Measurements from ENCODE around the gene RSF1. TPM values are rescaled to one million over a fixed set of nuclear protein-coding genes. Genes with fewer than 3 reads are reported as not detected.

Gene RSF1
- total and polyA plus RNA-seq, 4 experiments from 2014 or later = 13.0 to 106 (median 78.4) TPM

GRCh38 chr11:77789731-77790476 is 30.6 kb downstream of the RSF1 start:
- H3K4me1 ChIP-seq (ENCODE audit: insufficient read depth, low read length) = peaks cover 51% of the 10 kb centered on the region
- ChIA-PET CTCF (ENCODE audit: partially characterized antibody) (interaction anchor here (1.1 kb wide), 1 partner anchor 79 kb away, joined by 3 read pairs; no protein-coding TSS in a partner anchor), POLR2A (ENCODE audit: partially characterized antibody) (no interaction called here)
- Mint-ChIP-seq H3K27ac (peak overlapping the region in 5 of 7 donors; percentile 15 to 82 (median 43)), H3K9me3 (peaks cover 0 to 5% (median 1%) of the 10 kb centered on the region in 8 donors), H3K27me3 (no peaks in the 10 kb centered on the region), H3K4me3 (peak overlapping the region in 2 of 8 donors; percentile 3 to 23), H3K36me3 (peaks cover 36 to 49% of the 10 kb centered on the region in 2 donors), H3K4me1 (peaks cover 60 to 88% (median 70%) of the 10 kb centered on the region in 4 donors)
- no peak overlapping the region for H3K27ac ChIP-seq (ENCODE audit: low read depth, low read length)
- DNase-seq = no peak
- intact Hi-C loops (cut with micrococcal nuclease) = no loop called here
- H3K9me3 ChIP-seq (ENCODE audit: control insufficient read depth in 1 of 2, low read length in 2 of 2) = no peaks in the 10 kb centered on the region
- H3K27me3 ChIP-seq (ENCODE audit: insufficient read depth, low read length) = no peaks in the 10 kb centered on the region
- no peaks in the 10 kb centered on the region for H3K36me3 ChIP-seq (ENCODE audit: insufficient read depth, low read length)
- H3K4me3 ChIP-seq (ENCODE audit: low read length in 2 of 2) = no peak overlapping the region

GRCh38 chr11:77789061-77789730 is 31.3 kb downstream of the RSF1 start:
- Histone ChIP-seq H3K9me3 (ENCODE audit: control insufficient read depth in 1 of 2, low read length in 2 of 2) (no peaks in the 10 kb centered on the region), H3K4me1 (ENCODE audit: insufficient read depth, low read length) (peaks cover 50% of the 10 kb centered on the region), H3K4me3 (ENCODE audit: low read length in 2 of 2) (no peak overlapping the region), H3K27me3 (ENCODE audit: insufficient read depth, low read length) (no peaks in the 10 kb centered on the region), H3K27ac (ENCODE audit: low read depth, low read length) (no peak overlapping the region), H3K36me3 (ENCODE audit: insufficient read depth, low read length) (no peaks in the 10 kb centered on the region)
- Mint-ChIP-seq H3K9me3 (peaks cover 0 to 5% (median 1%) of the 10 kb centered on the region in 8 donors), H3K36me3 (peaks cover 33 to 49% of the 10 kb centered on the region in 2 donors), H3K27me3 (no peaks in the 10 kb centered on the region), H3K4me3 (peak overlapping the region in 3 of 8 donors; percentile 11 to 58 (median 50)), H3K4me1 (peaks cover 54 to 86% (median 66%) of the 10 kb centered on the region in 4 donors), H3K27ac (peak overlapping the region in 3 of 7 donors; percentile 12 to 74 (median 61))
- intact Hi-C loops (cut with micrococcal nuclease) = no loop called here
- no peak for DNase-seq
- ChIA-PET CTCF (ENCODE audit: partially characterized antibody) (interaction anchor here (1.0 to 1.1 kb wide), 2 partner anchors 32 to 78 kb away, joined by 3 read pairs; no protein-coding TSS in a partner anchor), POLR2A (ENCODE audit: partially characterized antibody) (interaction anchor here (0.6 kb wide), 1 partner anchor 301 kb away, joined by 3 read pairs; no protein-coding TSS in a partner anchor)

GRCh38 chr11:77784572-77784971 is 36.0 kb downstream of the RSF1 start:
- H3K27ac Mint-ChIP-seq = no peak overlapping the region
- peaks cover 37% of the 10 kb centered on the region for H3K4me1 ChIP-seq (ENCODE audit: insufficient read depth, low read length)
- no peaks in the 10 kb centered on the region for H3K9me3 ChIP-seq (ENCODE audit: control insufficient read depth in 1 of 2, low read length in 2 of 2)
- intact Hi-C loops (cut with micrococcal nuclease) = no loop called here
- no peak overlapping the region for H3K4me3 Mint-ChIP-seq
- H3K36me3 ChIP-seq (ENCODE audit: insufficient read depth, low read length) = no peaks in the 10 kb centered on the region
- peaks cover 8 to 11% of the 10 kb centered on the region in 2 donors for H3K36me3 Mint-ChIP-seq
- no peaks in the 10 kb centered on the region for H3K27me3 Mint-ChIP-seq
- no peaks in the 10 kb centered on the region for H3K9me3 Mint-ChIP-seq
- H3K4me3 ChIP-seq (ENCODE audit: low read length in 2 of 2) = no peak overlapping the region
- no peak overlapping the region for H3K27ac ChIP-seq (ENCODE audit: low read depth, low read length)
- ChIA-PET POLR2A (ENCODE audit: partially characterized antibody) (no interaction called here), CTCF (ENCODE audit: partially characterized antibody) (no interaction called here)
- H3K27me3 ChIP-seq (ENCODE audit: insufficient read depth, low read length) = no peaks in the 10 kb centered on the region
- DNase-seq = no peak
- peaks cover 32 to 69% (median 39%) of the 10 kb centered on the region in 4 donors for H3K4me1 Mint-ChIP-seq

- Histone ChIP-seq H3K4me3 (ENCODE audit: low read length in 2 of 2) (no peak overlapping the region), H3K36me3 (ENCODE audit: insufficient read depth, low read length) (no peaks in the 10 kb centered on the region), H3K27ac (ENCODE audit: low read depth, low read length) (no peak overlapping the region), H3K27me3 (ENCODE audit: insufficient read depth, low read length) (no peaks in the 10 kb centered on the region), H3K4me1 (ENCODE audit: insufficient read depth, low read length) (peaks cover 29% of the 10 kb centered on the region), H3K9me3 (ENCODE audit: control insufficient read depth in 1 of 2, low read length in 2 of 2) (no peaks in the 10 kb centered on the region)
- Mint-ChIP-seq H3K9me3 (no peaks in the 10 kb centered on the region), H3K4me3 (no peak overlapping the region), H3K4me1 (peaks cover 30 to 63% (median 37%) of the 10 kb centered on the region in 4 donors), H3K36me3 (peaks cover 3% of the 10 kb centered on the region in 2 donors), H3K27ac (no peak overlapping the region), H3K27me3 (no peaks in the 10 kb centered on the region)
- no peak for DNase-seq
- CTCF ChIA-PET (ENCODE audit: partially characterized antibody) = no interaction called here
- POLR2A ChIA-PET (ENCODE audit: partially characterized antibody) = no interaction called here
- intact Hi-C loops (cut with micrococcal nuclease) = no loop called here
These were observed 37.5 kb downstream of the RSF1 start for GRCh38 chr11:77783025-77783424.

GRCh38 chr11:77779935-77780334 is 40.6 kb downstream of the RSF1 start:
- Histone ChIP-seq H3K36me3 (ENCODE audit: insufficient read depth, low read length) (no peaks in the 10 kb centered on the region), H3K27me3 (ENCODE audit: insufficient read depth, low read length) (no peaks in the 10 kb centered on the region), H3K4me1 (ENCODE audit: insufficient read depth, low read length) (peaks cover 10% of the 10 kb centered on the region), H3K27ac (ENCODE audit: low read depth, low read length) (no peak overlapping the region), H3K9me3 (ENCODE audit: control insufficient read depth in 1 of 2, low read length in 2 of 2) (no peaks in the 10 kb centered on the region), H3K4me3 (ENCODE audit: low read length in 2 of 2) (no peak overlapping the region)
- no peaks in the 10 kb centered on the region for H3K27me3 Mint-ChIP-seq
- ChIA-PET POLR2A (ENCODE audit: partially characterized antibody) (no interaction called here), CTCF (ENCODE audit: partially characterized antibody) (interaction anchor here (0.9 kb wide), 1 partner anchor 220 kb away, joined by 3 read pairs; no protein-coding TSS in a partner anchor)
- no peak overlapping the region for H3K27ac Mint-ChIP-seq
- intact Hi-C loops (cut with micrococcal nuclease) = no loop called here
- peaks cover 3 to 5% of the 10 kb centered on the region in 2 donors for H3K36me3 Mint-ChIP-seq
- H3K9me3 Mint-ChIP-seq = no peaks in the 10 kb centered on the region
- no peak overlapping the region for H3K4me3 Mint-ChIP-seq
- H3K4me1 Mint-ChIP-seq = peaks cover 25 to 59% (median 37%) of the 10 kb centered on the region in 4 donors
- no peak for DNase-seq

GRCh38 chr11:77778549-77778948 is 42.0 kb downstream of the RSF1 start:
- H3K4me3 Mint-ChIP-seq = no peak overlapping the region

GRCh38 chr11:77778118-77778517 is 42.4 kb downstream of the RSF1 start:
- Mint-ChIP-seq H3K27me3 (no peaks in the 10 kb centered on the region), H3K4me3 (no peak overlapping the region), H3K27ac (peak overlapping the region in 3 of 7 donors; percentile 2 to 17 (median 11)), H3K9me3 (no peaks in the 10 kb centered on the region), H3K4me1 (peaks cover 29 to 53% (median 40%) of the 10 kb centered on the region in 4 donors), H3K36me3 (peaks cover 7% of the 10 kb centered on the region in 2 donors)
- Histone ChIP-seq H3K4me1 (ENCODE audit: insufficient read depth, low read length) (peaks cover 8% of the 10 kb centered on the region), H3K4me3 (ENCODE audit: low read length in 2 of 2) (no peak overlapping the region), H3K27me3 (ENCODE audit: insufficient read depth, low read length) (no peaks in the 10 kb centered on the region), H3K36me3 (ENCODE audit: insufficient read depth, low read length) (no peaks in the 10 kb centered on the region), H3K9me3 (ENCODE audit: control insufficient read depth in 1 of 2, low read length in 2 of 2) (no peaks in the 10 kb centered on the region), H3K27ac (ENCODE audit: low read depth, low read length) (no peak overlapping the region)
- DNase-seq = no peak
- intact Hi-C loops (cut with micrococcal nuclease) = no loop called here
- ChIA-PET POLR2A (ENCODE audit: partially characterized antibody) (no interaction called here), CTCF (ENCODE audit: partially characterized antibody) (interaction anchor here (1.0 kb wide), 1 partner anchor 7 kb away, joined by 3 read pairs; no protein-coding TSS in a partner anchor)

More at GRCh38 chr11:77778549-77778948, 42.0 kb downstream of the RSF1 start:
- Histone ChIP-seq H3K36me3 (ENCODE audit: insufficient read depth, low read length) (no peaks in the 10 kb centered on the region), H3K4me3 (ENCODE audit: low read length in 2 of 2) (no peak overlapping the region), H3K27ac (ENCODE audit: low read depth, low read length) (no peak overlapping the region), H3K9me3 (ENCODE audit: control insufficient read depth in 1 of 2, low read length in 2 of 2) (no peaks in the 10 kb centered on the region), H3K27me3 (ENCODE audit: insufficient read depth, low read length) (no peaks in the 10 kb centered on the region), H3K4me1 (ENCODE audit: insufficient read depth, low read length) (peaks cover 7% of the 10 kb centered on the region)
- Mint-ChIP-seq H3K9me3 (no peaks in the 10 kb centered on the region), H3K27ac (peak overlapping the region in 5 of 7 donors; percentile 5 to 72 (median 15)), H3K4me1 (peaks cover 27 to 53% (median 39%) of the 10 kb centered on the region in 4 donors), H3K27me3 (no peaks in the 10 kb centered on the region), H3K36me3 (peaks cover 7% of the 10 kb centered on the region in 2 donors)
- DNase-seq = no peak
- intact Hi-C loops (cut with micrococcal nuclease) = no loop called here
- POLR2A ChIA-PET (ENCODE audit: partially characterized antibody) = no interaction called here
- CTCF ChIA-PET (ENCODE audit: partially characterized antibody) = interaction anchor here (0.9 kb wide), 1 partner anchor 217 kb away, joined by 4 read pairs; no protein-coding TSS in a partner anchor

Data from CD4-positive, alpha-beta memory T cell (primary cell).